K562 (cell line): ENCODE measurements around the gene COL8A2. TPM values are rescaled to one million over a fixed set of nuclear protein-coding genes. Genes with fewer than 3 reads are reported as not detected.

Source experiments
- CHD7 ChIP-seq: fragments of 200-600 bp; sonication (generic); IDR thresholded peaks from one replicate; pipeline ENCODE4 v1.6.1; 2012; ENCODE audit warnings: mild to moderate bottlenecking, low read depth, low read length, inconsistent platforms
- EGR1 ChIP-seq: fragments of 450-650 bp; conservative IDR thresholded peaks from 2 replicates; pipeline ENCODE4 v1.6.1; 2017; ENCODE audit warnings: mild to moderate bottlenecking
- LARP7 ChIP-seq: fragments of 450-650 bp; IDR thresholded peaks from 2 replicates; pipeline ENCODE4 v1.6.1; 2016
- SIN3A ChIP-seq, 2 experiments: fragments of 150-350 bp in 1 of 2; IDR thresholded peaks; 2 replicates each; pipeline ENCODE4 v1.6.1; 2011 to 2016; ENCODE audit warnings: borderline replicate concordance in 2 of 2, low read depth in 2 of 2, low read length in 2 of 2, mild to moderate bottlenecking in 2 of 2, moderate library complexity in 2 of 2; ENCODE audit not compliant: control insufficient read depth in 1 of 2
- TEAD4 ChIP-seq, 2 experiments: sonication (generic) in 1 of 2; formaldehyde crosslinking in 1 of 2; IDR thresholded peaks; 2 replicates each; pipeline versions ENCODE4 v1.6.1 to v1.8.0; 2012 to 2022; ENCODE audit warnings: borderline replicate concordance in 1 of 2, inconsistent platforms in 1 of 2, low read length in 1 of 2, mild to moderate bottlenecking in 1 of 2, missing genetic modification reagents in 1 of 2
- WHSC1 ChIP-seq: IDR thresholded peaks from one replicate; pipeline ENCODE4 v1.6.1; 2012; ENCODE audit warnings: low read length, control low read depth, inconsistent platforms
- ZNF75A ChIP-seq: fragments of 450-650 bp; formaldehyde crosslinking; IDR thresholded peaks from 2 replicates; pipeline ENCODE4 v1.4.0; 2020; ENCODE audit warnings: mild to moderate bottlenecking
- polyA plus RNA-seq, 8 experiments: library from polyadenylated mRNA; depleted of rRNA in 4 of 8; stranded (reverse) in 5 of 8; unstranded in 3 of 8; fragments of >200 nt; fragmentation: Nextera tagmentation in 2 of 8; fragmentation: Illumina TruSeq in 1 of 8; extraction: Ambion mirVana in 2 of 8; extraction: Trizol in 1 of 8; gene quantifications; 2 replicates each; pipeline versions ENCODE4 v1.2.1 to v1.2.3, GENCODE V29; 2011 to 2014; ENCODE audit warnings: inconsistent platforms in 1 of 8, missing spikeins in 1 of 8
- total RNA-seq, 7 experiments: library from RNA; depleted of rRNA in 6 of 7; stranded (reverse); fragments of >200 nt in 6 of 7; fragmentation: Illumina TruSeq in 2 of 7; extraction: Trizol in 2 of 7; gene quantifications; 2 replicates each; pipeline versions ENCODE4 v1.2.1 to v1.2.3, GENCODE V29; 2011 to 2021; ENCODE audit warnings: low replicate concordance in 1 of 7

Gene COL8A2
- total and polyA plus RNA-seq, 9 of the 15 experiments (the other 6 are each of a cell fraction or from before 2014, with no cell fraction given), result 0.03 to 0.14 (median 0.04) TPM; not detected in 5

DNA sequence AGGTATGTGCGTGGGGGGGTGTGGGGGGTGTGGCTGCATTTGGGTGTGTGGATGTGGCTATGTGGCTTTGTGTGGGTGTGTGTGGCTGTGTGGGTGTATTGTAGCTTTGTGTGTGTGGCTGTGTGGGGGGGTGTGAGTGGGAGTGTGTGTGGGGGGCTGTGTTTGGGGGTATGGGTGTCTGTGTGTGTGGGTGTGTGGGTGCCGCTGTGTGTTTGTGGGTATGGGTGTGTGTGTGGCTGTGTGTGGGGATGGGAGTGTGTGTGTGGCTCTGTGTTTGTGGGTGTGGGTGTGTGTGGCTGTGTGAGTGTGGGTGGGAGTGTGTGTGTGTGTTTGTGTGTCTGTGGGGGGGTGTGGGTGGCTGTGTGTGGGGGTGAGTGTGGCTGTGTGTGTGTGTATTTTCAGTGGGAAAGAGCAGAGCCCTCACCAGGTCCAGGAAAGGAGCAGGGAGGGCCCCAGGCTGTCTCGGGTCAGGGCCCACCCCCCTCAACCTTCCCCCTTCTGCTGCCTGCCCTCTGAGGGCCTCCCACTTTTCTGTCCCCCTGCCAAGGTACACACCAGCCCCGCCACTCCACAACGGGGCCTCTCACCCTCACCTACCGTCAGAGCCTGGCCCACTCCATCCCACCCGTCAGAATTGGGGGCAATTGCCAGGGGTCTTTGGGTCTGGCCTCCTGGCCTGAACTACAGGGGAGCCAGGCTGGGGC, 1.9 kb upstream of the COL8A2 start (continued):
- TF ChIP-seq SIN3A (IDR thresholded peaks at IDR 0.05; ENCODE audit: borderline replicate concordance in 2 of 2, control insufficient read depth in 1 of 2, low read depth in 2 of 2, low read length in 2 of 2) (no peak), LARP7 (0 out of 2 replicates have a peak, but pooled peaks have one; percentile 17), EGR1 (peak; percentile 94), TEAD4 (IDR thresholded peaks at IDR 0.05; ENCODE audit: low read length) (peak; percentile 56; the same call in 1 of the 2 replicates), TEAD4 (CRISPR knock-in tag; IDR thresholded peaks at IDR 0.05; ENCODE audit: borderline replicate concordance) (no peak), CHD7 (no peak), WHSC1 (no peak), ZNF75A (CRISPR knock-in tag) (no peak)
- TF ChIP-seq, all 486 proteins: peak for 8
